HFF-Myc (cell line): Measurements from ENCODE around the gene NTN1.

ENCODE experiments used
- DNase-seq: peaks from one replicate; pipeline ENCODE4 v3.0.0-alpha.2; 2011; ENCODE audit warnings: low read depth; ENCODE audit errors: extremely low read depth
- H3K4me3 ChIP-seq: replicated peaks from 2 replicates; pipeline ENCODE4 v1.5.1; 2011; ENCODE audit warnings: low read depth, mild to moderate bottlenecking, control low read depth, low read length
- CTCF ChIP-seq: IDR thresholded peaks from 2 replicates; pipeline ENCODE4 v1.5.1; 2012; ENCODE audit warnings: mild to moderate bottlenecking, low read depth, low read length, control low read depth; ENCODE audit errors: missing control alignments

The NTN1 gene

GRCh38 chr17:9052921-9053320 is 31.6 kb downstream of the NTN1 start:
- no peak for TF ChIP-seq CTCF
- DNase-seq, result no peak
- no peak overlapping the region for H3K4me3 ChIP-seq

- no peak for TF ChIP-seq CTCF
- no peak overlapping the region for H3K4me3 ChIP-seq
- no peak for DNase-seq
Measured at GRCh38 chr17:9053406-9053805, 32.1 kb downstream of the NTN1 start.

- H3K4me3 ChIP-seq, result no peak overlapping the region
- no peak for TF ChIP-seq CTCF
- no peak for DNase-seq
Measured at GRCh38 chr17:9054126-9054975, 33.0 kb downstream of the NTN1 start.

- no peak overlapping the region for H3K4me3 ChIP-seq
- TF ChIP-seq CTCF, result no peak
Measured at GRCh38 chr17:9055281-9055680, 34.0 kb downstream of the NTN1 start.

GRCh38 chr17:9056566-9056965 is 35.3 kb downstream of the NTN1 start:
- H3K4me3 ChIP-seq, result no peak overlapping the region
- no peak for TF ChIP-seq CTCF
- no peak for DNase-seq

More at GRCh38 chr17:9055281-9055680, 34.0 kb downstream of the NTN1 start:
- no peak for DNase-seq

- DNase-seq, result no peak
- TF ChIP-seq CTCF, result no peak
- no peak overlapping the region for H3K4me3 ChIP-seq
Measured at GRCh38 chr17:9057310-9057709, 36.0 kb downstream of the NTN1 start.
